ENCODE data around the gene SLC26A8.

DNA sequence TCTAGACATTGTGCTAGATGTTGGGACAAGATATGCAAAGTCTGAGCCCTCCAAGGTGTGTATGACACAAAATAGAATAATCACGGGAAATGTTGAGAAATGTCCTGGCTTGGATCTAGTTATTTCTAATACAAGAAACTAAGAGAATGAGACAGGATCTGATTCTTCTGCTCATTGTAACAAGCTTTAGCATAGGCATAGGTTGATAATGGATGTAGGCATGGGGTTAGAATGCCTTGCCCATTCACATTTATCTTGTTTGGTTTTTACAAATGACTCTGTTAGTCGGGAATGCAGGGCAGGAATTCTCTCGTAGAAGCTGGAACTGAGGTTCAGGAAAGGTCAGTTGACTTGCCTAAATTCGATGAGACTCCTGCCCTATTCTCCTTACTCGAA is 1.5 kb upstream of the SLC26A8 start:
- TF ChIP-seq YY1 (IDR thresholded peaks at IDR 0.05; ENCODE audit: insufficient read depth, insufficient read length) (no peak), ZNF274 (IDR thresholded peaks at IDR 0.05; ENCODE audit: low read depth, low read length) (no peak), SUZ12 (IDR thresholded peaks at IDR 0.05; ENCODE audit: extremely low read depth, insufficient read depth, insufficient read length) (no peak)

Measured in NT2/D1 (cell line).